ENCODE results near the gene CACNG5. TPM values are rescaled to one million over a fixed set of nuclear protein-coding genes. Genes with fewer than 3 reads are reported as not detected.

CACNG5 gene, protein sequence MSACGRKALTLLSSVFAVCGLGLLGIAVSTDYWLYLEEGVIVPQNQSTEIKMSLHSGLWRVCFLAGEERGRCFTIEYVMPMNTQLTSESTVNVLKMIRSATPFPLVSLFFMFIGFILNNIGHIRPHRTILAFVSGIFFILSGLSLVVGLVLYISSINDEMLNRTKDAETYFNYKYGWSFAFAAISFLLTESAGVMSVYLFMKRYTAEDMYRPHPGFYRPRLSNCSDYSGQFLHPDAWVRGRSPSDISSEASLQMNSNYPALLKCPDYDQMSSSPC
- not detected for total RNA-seq

DNA sequence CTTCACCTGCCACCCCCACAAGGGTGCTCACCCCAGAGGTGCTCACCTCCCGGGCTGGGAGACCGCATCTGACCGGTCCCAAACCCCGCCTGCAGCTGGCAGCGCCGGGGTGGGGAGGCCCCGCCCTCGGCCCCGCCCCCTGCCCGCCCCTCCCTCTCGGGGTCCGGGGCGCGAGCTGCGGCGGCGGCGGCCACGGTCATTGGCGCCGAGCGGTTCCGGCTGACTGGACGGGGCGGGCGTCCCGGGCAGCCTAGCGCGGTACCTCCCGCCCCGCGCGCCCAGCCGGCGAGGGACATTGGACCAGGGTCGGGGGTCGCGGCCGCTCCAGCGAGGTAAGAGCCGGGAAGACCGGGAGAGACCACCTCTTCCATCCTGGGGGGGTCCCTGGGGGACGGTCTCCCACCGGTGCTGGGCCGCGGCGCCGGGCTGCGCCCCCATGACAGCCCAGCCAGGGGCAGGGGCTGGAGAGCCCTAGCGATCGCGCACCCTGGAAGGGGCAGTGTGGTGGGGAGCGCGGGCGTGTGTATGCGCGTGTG lies at the start of gene CACNG5:
CACNG5 (plus strand) TSS at position 199 of the 536 bp plus-strand sequence. CDS start 42,216 bp downstream, outside the sequence.
- POLR2A ChIA-PET: no interaction called here
- Mint-ChIP-seq H3K27ac (no peak within 1 kb of the TSS), H3K9me3 (no peaks in the 10 kb centered on the region), H3K4me3 (no peak within 1 kb of the TSS), H3K4me1 (peaks cover 2% of the 10 kb centered on the region), H3K36me3 (no peaks in the 10 kb centered on the region), H3K27me3 (peaks cover 33% of the 10 kb centered on the region)
- no peak for ATAC-seq (ENCODE audit: low read depth)
- DNase-seq: no peak

DNA sequence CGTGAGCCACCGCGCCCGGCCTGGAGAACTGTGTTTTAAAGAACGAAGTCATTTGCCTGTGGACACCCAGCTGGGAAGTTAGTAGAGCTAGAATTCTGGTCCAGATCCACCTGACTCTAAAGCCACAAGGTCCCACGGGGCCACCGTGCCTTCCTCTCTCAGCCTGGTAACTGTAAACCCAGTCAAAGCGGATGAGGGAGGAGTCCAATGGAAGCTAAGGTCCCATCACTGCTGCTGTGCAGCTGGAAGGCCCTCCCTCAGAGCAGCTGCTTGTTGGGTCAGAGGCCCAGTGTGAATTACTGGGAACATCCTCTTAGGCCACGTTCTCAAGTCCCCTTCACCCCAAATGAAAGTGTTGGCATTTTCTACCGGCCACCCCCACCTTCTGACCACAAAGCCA lies 48.8 kb upstream of the CACNG5 start:
- Mint-ChIP-seq H3K4me1 (peaks cover under 1% of the 10 kb centered on the region), H3K27ac (no peak overlapping the region), H3K9me3 (no peaks in the 10 kb centered on the region), H3K4me3 (no peak overlapping the region), H3K27me3 (no peaks in the 10 kb centered on the region), H3K36me3 (peaks cover 14% of the 10 kb centered on the region)
- no peak for ATAC-seq (ENCODE audit: low read depth)
- DNase-seq: no peak
- POLR2A ChIA-PET: no interaction called here

DNA sequence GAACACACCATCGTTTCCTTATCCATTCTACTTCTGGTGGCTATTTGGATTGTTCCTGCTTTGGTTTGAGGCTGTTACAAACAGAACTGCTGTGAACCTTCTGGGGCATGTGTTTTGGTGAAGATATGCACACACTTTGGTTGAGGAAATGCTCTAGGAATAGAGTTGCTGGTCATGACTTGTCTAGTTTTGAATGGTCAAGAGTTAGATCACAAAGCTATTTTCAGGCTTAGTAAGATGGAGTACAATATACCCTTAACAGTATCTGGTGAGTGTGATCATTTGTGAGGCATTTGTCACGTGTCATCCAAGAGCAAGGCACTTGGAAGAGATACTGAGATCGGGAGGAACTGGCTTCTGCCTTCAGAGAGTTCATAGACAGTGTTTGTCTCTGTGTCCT lies 47.0 kb upstream of the CACNG5 start:
- POLR2A ChIA-PET: no interaction called here
- Mint-ChIP-seq H3K27ac (no peak overlapping the region), H3K9me3 (no peaks in the 10 kb centered on the region), H3K36me3 (peaks cover 18% of the 10 kb centered on the region), H3K4me1 (peaks cover 3% of the 10 kb centered on the region), H3K27me3 (no peaks in the 10 kb centered on the region), H3K4me3 (no peak overlapping the region)
- no peak for DNase-seq
- ATAC-seq (ENCODE audit: low read depth): no peak

DNA sequence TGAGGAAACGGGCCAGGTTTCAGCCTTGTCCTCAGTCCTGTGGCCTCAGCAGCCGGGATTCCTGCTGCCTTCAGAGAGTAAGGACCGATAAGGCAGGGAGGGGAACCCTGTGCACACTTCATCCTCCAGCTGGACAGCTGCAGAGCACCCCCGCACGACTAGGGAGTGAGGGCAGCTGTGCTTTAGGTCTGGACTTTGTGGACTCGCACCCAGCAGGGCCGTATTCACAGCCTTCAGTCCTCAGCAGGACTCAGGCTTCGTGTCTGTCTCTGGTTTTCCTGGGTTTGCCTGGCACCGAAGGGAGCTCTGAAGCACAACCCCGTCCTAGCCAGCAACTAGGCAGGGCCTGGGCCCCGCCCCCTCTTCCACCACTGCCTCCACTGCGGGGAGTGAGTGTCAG lies 45.8 kb upstream of the CACNG5 start:
- DNase-seq (no peak), ATAC-seq (ENCODE audit: low read depth) (no peak)
- no peaks in the 10 kb centered on the region for H3K9me3 Mint-ChIP-seq
- H3K27me3 Mint-ChIP-seq: no peaks in the 10 kb centered on the region
- POLR2A ChIA-PET: no interaction called here
- H3K4me1 Mint-ChIP-seq: peaks cover 3% of the 10 kb centered on the region
- H3K36me3 Mint-ChIP-seq: peaks cover 22% of the 10 kb centered on the region
- no peak overlapping the region for H3K27ac Mint-ChIP-seq
- no peak overlapping the region for H3K4me3 Mint-ChIP-seq

DNA sequence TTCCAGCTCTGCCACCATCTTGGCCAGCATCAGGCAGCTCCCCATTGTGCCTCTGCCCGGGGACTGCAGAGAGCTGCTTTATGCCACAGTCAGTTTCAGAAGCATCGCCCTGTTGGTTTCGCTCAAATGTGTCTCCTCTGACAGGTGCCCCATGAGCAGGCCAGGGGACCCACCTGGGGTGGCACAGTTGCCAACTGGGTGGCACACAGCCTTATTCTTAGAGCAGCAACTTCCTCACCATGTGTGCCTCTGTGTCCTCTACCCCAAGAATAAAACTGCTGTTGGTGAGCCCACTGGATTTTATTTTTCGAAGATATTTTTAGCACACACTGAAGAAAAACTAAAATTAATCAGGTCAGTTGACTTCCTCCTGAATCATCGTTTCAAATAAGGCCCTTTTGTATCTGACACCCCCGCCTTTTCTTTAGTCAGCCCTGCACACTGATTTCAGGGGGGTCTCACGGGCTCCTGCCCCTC lies 44.9 kb upstream of the CACNG5 start:
- Mint-ChIP-seq H3K4me3 (no peak overlapping the region), H3K9me3 (no peaks in the 10 kb centered on the region), H3K27ac (no peak overlapping the region), H3K4me1 (peaks cover 3% of the 10 kb centered on the region), H3K36me3 (peaks cover 25% of the 10 kb centered on the region), H3K27me3 (no peaks in the 10 kb centered on the region)
- DNase-seq (no peak), ATAC-seq (ENCODE audit: low read depth) (no peak)
- POLR2A ChIA-PET: no interaction called here

DNA sequence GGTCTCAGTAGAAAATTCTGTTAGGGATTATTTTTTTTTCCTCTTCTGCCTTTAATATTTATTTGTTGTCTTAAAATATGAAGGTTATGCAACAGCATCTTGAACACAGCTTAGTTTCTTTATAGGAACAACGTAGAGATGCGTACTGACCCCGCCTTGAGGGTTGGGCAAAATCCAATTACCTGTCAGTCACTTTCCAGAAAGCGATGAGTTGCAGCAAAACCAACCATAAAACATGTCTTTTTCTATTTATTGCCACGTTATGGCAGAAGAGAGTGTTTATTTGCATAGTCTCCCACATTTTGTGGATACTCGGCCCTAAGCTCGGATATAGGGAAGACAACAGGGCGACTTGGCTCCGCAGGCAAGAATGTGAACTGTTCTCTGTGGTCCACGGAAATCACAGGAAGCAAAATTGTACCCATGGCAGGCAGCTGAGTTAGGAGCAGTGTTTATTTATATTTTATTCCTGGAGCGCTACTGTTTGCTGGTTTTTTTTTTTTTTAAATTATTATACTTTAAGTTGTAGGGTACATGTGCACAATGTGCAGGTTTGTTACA lies 44.3 kb upstream of the CACNG5 start:
- Mint-ChIP-seq H3K36me3 (peaks cover 27% of the 10 kb centered on the region), H3K9me3 (no peaks in the 10 kb centered on the region), H3K27me3 (no peaks in the 10 kb centered on the region), H3K27ac (no peak overlapping the region), H3K4me3 (no peak overlapping the region), H3K4me1 (peaks cover 3% of the 10 kb centered on the region)
- ATAC-seq (ENCODE audit: low read depth) (no peak), DNase-seq (no peak)
- POLR2A ChIA-PET: no interaction called here

DNA sequence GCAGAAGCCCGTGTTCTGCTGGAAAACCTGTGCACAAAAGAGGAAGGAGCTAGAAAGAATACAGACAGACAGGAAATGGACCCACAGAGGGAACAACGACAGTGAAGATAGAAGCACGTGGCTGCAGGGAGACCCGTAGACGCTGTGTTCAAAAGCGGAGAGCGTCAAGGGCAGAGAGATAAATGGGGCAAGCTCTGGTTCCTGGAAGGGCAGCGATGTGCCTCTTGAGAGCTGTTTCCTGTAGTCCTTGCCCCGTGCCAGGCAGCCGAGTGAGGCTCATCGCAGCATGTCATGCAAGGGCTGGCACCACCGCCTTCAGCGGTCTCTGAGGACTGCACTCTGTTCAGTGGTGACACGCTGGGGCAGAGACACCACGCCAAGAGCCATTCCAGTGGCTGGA lies 43.6 kb upstream of the CACNG5 start:
- H3K9me3 Mint-ChIP-seq: no peaks in the 10 kb centered on the region
- no peak for ATAC-seq (ENCODE audit: low read depth)
- DNase-seq: no peak
- peaks cover 34% of the 10 kb centered on the region for H3K36me3 Mint-ChIP-seq
- no peaks in the 10 kb centered on the region for H3K27me3 Mint-ChIP-seq
- H3K27ac Mint-ChIP-seq: no peak overlapping the region
- peaks cover 3% of the 10 kb centered on the region for H3K4me1 Mint-ChIP-seq
- no peak overlapping the region for H3K4me3 Mint-ChIP-seq
- POLR2A ChIA-PET: no interaction called here

DNA sequence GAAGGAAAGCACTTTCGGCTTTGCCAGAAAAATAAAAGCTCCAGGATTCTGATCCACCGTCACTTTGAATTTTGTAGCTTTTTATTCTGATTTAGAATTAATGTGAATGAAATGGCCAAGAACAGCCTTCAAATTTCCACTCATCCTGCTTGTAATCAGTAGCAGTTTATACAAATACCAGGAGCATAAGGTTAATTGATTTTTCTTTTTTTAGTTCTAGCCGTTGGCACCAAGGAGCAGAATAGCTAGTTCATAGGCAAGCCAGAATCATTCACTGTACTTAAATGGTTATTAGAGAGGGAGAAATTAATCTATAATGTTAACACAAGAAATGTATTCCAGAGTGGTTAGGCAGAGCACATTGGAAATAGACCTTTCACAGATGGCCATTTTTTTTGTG lies 41.1 kb upstream of the CACNG5 start:
- Mint-ChIP-seq H3K4me3 (no peak overlapping the region), H3K27ac (no peak overlapping the region), H3K36me3 (peaks cover 43% of the 10 kb centered on the region), H3K27me3 (no peaks in the 10 kb centered on the region), H3K9me3 (peaks cover 4% of the 10 kb centered on the region), H3K4me1 (peaks cover 3% of the 10 kb centered on the region)
- ATAC-seq (ENCODE audit: low read depth) (no peak), DNase-seq (no peak)
- POLR2A ChIA-PET: interaction anchor here (0.7 kb wide), 1 partner anchor 79 kb away, joined by 5 read pairs; no protein-coding TSS in a partner anchor

DNA sequence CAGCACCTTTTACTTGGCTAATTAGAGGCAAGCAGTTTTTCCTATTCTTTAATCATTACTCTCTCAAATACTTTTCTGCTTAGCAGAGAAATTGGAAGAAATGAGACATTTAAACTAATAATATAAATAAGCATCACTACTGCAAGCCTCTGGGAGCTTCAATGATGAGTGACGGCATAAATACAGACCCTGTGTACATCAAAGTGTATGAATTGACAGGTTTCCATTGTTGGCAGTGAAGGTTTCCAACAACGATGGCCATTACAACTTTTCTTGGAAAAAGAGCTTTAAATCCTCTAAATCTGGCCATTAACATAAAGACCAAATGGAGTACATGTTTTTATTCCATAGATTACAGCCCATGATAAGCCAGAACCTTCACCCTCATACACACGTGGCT lies 39.4 kb upstream of the CACNG5 start:
- Mint-ChIP-seq H3K27ac (no peak overlapping the region), H3K36me3 (peaks cover 44% of the 10 kb centered on the region), H3K4me3 (no peak overlapping the region), H3K4me1 (peaks cover 4% of the 10 kb centered on the region), H3K27me3 (no peaks in the 10 kb centered on the region), H3K9me3 (peaks cover 4% of the 10 kb centered on the region)
- POLR2A ChIA-PET: no interaction called here
- ATAC-seq (ENCODE audit: low read depth) (no peak), DNase-seq (no peak)

DNA sequence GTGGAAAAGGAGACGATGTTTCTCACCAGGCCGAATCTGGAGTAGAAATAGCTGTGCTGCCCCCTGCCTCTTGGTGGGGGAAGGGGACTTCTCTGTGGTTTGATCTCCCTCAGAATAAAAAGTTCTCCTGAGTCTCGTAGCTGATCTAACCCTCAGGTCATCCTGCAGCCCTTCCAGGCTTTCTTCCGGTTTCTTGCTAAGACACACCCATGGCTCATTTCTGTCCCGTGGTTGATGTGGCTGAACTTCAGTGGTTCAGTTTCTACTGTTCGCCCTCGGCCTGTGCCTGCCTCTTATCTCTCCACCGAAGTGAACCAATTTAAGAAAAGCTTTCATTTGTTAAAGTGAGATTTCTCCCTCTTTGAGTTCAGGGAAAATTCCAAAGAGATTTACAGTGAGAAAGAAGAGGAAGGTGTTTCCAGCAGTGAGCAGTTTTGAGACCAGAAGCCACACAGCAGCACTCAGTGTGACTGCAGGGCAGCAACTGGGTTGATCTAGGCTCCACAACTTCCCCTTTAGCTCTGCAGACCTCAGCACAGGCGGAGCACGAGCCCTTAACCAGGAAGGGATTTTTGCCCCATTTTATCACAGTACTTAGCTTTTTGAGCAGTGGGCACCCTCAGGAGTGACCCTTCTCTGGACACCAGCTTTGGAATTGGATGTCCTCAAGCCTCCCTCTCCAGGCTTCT lies 34.9 kb upstream of the CACNG5 start:
- DNase-seq (no peak), ATAC-seq (ENCODE audit: low read depth) (no peak)
- Mint-ChIP-seq H3K9me3 (peaks cover 4% of the 10 kb centered on the region), H3K36me3 (peaks cover 32% of the 10 kb centered on the region), H3K4me1 (peaks cover 1% of the 10 kb centered on the region), H3K27me3 (no peaks in the 10 kb centered on the region), H3K27ac (peak overlapping the region; percentile 25), H3K4me3 (no peak overlapping the region)
- POLR2A ChIA-PET: no interaction called here

DNA sequence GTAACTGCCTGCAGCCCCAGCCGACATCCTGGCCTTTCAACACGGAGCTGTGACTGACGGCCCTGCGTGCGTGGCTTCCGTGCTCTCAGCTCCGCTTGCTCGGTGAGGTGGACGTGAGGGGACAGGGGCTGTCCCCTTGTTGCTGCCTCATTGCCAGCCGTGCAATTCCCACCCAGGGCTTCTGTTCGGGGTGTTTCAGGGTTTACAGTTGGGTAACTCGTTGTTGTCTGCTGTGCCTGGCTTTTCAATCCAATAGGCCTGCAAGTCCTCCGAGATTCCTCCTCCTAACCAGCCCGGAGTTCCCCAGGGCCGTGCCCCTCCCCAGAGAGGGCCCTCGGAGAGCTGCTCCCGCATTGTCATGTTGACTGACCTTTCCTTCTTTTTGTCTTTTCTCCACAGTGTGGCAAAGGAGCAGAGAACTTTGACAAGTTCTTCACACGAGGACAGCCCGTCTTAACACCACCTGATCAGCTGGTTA lies 31.4 kb upstream of the CACNG5 start:
- no peaks in the 10 kb centered on the region for H3K27me3 Mint-ChIP-seq
- DNase-seq: no peak
- peaks cover 21% of the 10 kb centered on the region for H3K36me3 Mint-ChIP-seq
- H3K4me1 Mint-ChIP-seq: peaks cover 13% of the 10 kb centered on the region
- ATAC-seq (ENCODE audit: low read depth): no peak
- H3K27ac Mint-ChIP-seq: no peak overlapping the region
- H3K4me3 Mint-ChIP-seq: no peak overlapping the region
- POLR2A ChIA-PET: no interaction called here
- no peaks in the 10 kb centered on the region for H3K9me3 Mint-ChIP-seq

DNA sequence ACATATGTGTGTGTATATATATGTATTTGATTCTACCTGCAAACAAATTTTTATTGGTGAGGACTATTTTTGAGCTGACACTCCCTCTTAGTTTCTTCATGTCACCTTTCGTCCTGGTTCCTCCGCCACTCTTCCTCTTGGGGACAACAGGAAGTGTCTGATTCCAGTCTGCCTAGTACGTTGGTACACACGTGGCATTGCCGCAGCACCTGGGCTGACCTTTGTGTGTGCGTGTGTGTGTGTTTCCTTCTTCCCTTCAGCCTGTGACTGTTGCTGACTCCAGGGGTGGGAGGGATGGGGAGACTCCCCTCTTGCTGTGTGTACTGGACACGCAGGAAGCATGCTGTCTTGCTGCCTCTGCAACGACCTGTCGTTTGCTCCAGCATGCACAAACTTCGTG lies 29.4 kb upstream of the CACNG5 start:
- peaks cover 18% of the 10 kb centered on the region for H3K36me3 Mint-ChIP-seq
- H3K27ac Mint-ChIP-seq: no peak overlapping the region
- POLR2A ChIA-PET: no interaction called here
- ATAC-seq (ENCODE audit: low read depth): no peak
- no peaks in the 10 kb centered on the region for H3K9me3 Mint-ChIP-seq
- H3K27me3 Mint-ChIP-seq: no peaks in the 10 kb centered on the region
- H3K4me1 Mint-ChIP-seq: peaks cover 11% of the 10 kb centered on the region
- no peak for DNase-seq
- H3K4me3 Mint-ChIP-seq: no peak overlapping the region

DNA sequence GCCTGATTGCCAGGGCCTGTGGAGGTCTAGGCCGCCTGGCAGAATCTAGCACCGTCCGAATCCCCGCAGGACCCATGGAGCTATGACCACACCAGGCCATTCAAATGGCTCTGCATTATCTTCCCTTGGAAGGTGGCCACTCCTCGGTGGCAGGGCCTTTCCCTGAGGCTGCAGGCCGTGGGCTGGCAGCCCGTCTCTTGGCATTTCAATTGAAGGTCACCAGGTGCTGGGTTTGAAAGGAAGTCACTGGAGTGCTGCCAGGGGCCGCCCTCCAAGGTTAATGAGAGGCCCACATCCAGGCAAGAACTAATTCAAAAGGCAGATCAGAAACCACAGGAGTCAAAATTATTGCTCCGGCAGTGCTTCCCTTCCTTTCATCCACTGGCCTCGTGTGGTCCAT lies 27.7 kb upstream of the CACNG5 start:
- no peaks in the 10 kb centered on the region for H3K9me3 Mint-ChIP-seq
- H3K4me1 Mint-ChIP-seq: peaks cover 11% of the 10 kb centered on the region
- DNase-seq (no peak), ATAC-seq (ENCODE audit: low read depth) (no peak)
- H3K36me3 Mint-ChIP-seq: peaks cover 16% of the 10 kb centered on the region
- no peak overlapping the region for H3K27ac Mint-ChIP-seq
- H3K27me3 Mint-ChIP-seq: no peaks in the 10 kb centered on the region
- no peak overlapping the region for H3K4me3 Mint-ChIP-seq
- POLR2A ChIA-PET: no interaction called here

DNA sequence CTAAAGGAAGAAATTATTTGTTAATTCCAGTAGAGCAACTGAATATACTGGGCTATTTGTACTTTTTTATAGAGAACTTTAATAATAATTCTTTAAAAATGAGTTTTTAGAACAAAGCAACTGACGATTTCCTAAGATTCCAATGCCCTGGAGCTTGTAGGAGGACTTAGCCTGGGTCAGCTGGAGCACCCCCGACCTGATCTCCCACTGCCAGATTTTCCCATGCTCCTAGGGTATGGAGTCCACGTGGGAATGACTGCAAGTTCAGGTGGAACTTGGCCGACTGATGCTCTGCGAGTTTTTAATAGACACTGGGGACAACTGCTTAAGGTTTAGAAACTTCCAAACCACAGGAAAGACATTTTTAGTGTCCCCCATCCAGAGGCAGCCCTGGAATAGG lies 25.5 kb upstream of the CACNG5 start:
- DNase-seq (no peak), ATAC-seq (ENCODE audit: low read depth) (no peak)
- H3K36me3 Mint-ChIP-seq: peaks cover 16% of the 10 kb centered on the region
- H3K4me1 Mint-ChIP-seq: peaks cover 11% of the 10 kb centered on the region
- H3K9me3 Mint-ChIP-seq: no peaks in the 10 kb centered on the region
- H3K27me3 Mint-ChIP-seq: no peaks in the 10 kb centered on the region
- POLR2A ChIA-PET: no interaction called here
- H3K27ac Mint-ChIP-seq: no peak overlapping the region
- no peak overlapping the region for H3K4me3 Mint-ChIP-seq
